T-helper 2 cell (primary cell): ENCODE data around the gene ARHGAP6.
A peak's percentile ranks its signal among the peaks of the same experiment; 100 is the strongest.

Experiments
- DNase-seq, 5 experiments: peaks; one replicate each; pipeline versions ENCODE4 v3.0.0 to v3.0.0-alpha.2; 2012 to 2022

ARHGAP6 gene

DNA sequence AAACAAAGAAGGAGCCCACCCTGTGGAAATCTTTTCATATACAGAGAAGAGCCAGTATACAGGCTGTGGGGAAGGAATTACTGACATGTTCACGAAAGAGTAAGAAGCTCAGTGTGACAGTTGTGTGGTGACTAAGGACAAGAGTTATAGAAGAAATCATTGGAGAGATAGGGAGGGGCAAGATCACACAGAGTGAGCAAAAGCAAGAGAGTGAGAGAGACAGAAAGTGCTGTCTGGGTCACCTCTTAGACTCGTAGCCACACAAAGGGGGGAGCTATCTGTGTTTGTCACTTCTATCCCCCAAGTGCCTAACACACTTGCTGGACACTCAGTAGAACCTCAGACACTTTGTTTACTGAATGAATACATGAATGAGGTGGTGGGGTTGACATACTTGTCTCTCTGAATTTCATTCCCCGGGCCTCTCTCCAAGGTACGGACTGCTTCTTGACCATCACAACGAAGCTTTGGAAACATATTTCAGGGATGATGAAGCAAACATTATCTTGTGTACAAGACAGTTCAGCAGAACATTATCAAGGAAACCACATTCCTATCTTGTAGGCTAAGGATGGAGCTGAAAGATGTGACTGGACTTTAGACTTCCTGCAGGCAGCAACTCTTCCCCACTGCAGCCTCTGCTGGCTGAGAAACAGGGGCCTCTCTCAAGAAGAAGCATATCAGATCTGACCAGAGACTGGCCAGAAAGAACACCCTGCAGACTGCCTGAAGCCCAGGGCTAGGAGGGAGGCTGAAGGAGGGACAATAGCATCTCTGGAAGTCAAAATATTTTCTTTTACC is 204.3 kb downstream of the ARHGAP6 start:
- peak in 1 of 5 experiments; percentile 39 for DNase-seq

DNA sequence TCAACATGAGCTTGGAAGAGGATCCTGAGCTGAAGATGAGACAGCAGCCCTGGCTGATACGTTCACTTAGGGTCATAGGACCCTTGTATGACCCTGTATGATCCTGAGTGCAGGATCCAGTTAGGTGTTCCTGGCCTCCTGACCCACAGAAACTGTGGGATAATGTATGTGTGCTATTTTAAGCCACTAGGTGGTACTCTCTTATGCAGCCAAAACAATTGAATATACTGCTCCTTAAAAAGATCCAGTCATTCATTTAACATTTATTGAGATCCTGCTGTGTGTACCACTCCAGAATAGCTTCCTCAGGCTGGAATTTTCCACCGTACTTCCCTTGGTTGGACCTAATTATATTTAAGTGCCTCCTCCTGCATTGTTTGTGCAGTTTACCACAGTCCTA is 205.4 kb downstream of the ARHGAP6 start:
- no peak for DNase-seq

DNA sequence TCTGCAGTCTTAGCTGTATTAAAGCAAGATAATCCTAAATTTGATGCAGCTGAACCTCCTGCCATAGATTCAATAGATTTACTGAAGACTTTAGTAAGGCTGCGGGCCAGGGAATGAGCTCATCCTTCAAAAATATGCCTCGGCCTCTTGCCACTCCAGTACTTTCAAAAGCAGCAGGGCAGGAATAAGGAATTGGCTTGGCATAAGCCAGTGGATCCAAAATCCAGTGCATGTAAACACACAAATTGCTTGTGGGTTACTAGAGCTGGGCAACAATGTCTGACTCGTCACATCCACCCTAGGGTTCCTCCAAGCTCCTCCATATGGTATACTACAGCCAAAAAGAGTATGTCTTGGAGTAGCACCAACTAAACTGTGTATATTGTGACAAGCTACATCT is 207.6 kb downstream of the ARHGAP6 start:
- DNase-seq: no peak

DNA sequence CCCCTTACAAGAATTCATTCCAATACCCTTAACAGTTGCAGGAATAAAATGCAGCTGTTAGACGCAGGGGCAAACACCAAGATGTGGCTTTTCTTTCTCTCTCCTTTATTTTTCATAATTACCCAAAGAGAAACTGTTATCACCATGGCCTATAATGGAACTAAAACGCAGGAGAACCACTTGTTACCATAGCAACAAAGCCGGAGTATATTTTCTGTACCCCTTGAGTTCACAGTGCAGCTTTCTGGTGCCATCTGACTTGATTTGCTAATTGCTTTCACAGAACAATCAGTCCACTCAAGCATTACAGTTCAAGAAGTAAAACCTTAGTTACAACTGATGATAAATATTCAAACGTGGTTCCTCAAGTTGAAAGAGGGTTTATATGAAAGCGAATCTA is 214.6 kb downstream of the ARHGAP6 start:
- DNase-seq: no peak

DNA sequence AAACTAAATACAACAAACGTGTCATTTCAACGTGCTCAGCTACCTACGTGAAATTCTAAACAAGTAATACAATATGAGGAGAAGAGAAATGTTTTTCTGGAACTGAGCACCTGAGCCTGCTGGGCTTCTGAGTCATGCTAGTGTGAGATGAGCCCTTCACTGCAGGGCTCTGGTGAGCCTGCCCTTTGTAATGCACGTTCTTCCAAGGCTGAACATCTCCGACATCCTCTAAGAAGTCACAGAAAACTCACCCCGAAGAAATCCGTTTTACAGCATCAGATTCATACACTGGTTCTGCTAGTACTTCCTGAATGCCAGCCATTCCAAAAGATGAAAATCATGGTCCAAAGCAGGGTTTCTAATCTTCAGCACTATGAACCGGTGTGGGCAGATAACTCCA is 215.4 kb downstream of the ARHGAP6 start:
- no peak for DNase-seq

DNA sequence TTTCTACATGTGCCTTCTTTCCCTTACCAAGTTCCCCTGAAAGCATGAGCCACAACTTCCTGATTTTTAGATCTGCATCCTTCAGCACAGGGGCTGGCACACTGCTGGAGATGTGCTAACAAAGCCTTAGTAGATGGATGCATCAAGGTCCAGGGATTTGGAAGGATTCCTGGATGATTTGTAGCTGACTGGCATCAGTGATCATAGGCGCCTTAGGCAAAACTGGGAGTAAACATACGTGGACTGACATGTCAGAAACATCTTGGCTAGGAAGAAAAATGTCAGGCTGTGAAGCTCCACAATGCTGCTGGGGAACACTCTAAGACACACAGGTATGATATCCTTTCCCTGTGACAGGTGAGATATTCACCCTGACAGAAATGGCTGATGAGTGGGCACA is 216.1 kb downstream of the ARHGAP6 start:
- DNase-seq: no peak

DNA sequence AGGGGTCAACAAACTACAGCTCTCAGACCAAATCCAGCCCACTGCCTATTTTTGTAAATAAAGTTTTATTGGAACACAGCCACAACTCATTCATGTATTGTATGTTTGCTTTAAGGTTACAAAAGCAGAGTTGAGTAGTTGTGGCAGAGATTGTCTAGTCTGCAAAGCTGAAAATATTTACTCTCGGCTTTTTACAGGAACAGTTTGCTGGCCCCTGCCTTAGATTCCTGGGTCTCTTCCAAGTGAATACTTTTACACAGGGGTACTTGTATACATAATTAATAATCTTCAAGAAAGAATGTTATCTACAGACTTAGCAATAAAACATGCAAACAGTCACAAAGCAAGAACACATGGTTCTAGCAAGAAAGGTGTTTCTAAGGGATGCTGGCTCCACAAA is 218.3 kb downstream of the ARHGAP6 start:
- no peak for DNase-seq

DNA sequence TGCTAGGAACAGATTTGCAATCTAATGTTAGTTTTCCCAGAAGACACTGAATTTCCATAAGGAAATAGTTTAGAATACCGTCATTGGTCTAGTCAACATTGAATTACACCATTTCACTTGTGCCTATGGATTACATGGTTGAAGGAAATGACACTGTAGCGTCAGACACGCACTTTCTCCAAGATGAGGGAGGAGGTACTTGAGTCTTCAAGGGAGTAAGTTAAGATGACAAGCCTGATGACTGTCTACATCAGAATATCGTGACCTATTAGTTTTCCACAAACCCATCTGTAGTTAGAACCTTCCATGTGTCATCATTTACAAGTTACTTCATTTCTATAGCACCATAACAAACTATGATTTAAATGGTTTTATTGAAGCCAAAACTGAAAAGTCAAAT is 218.8 kb downstream of the ARHGAP6 start:
- no peak for DNase-seq

DNA sequence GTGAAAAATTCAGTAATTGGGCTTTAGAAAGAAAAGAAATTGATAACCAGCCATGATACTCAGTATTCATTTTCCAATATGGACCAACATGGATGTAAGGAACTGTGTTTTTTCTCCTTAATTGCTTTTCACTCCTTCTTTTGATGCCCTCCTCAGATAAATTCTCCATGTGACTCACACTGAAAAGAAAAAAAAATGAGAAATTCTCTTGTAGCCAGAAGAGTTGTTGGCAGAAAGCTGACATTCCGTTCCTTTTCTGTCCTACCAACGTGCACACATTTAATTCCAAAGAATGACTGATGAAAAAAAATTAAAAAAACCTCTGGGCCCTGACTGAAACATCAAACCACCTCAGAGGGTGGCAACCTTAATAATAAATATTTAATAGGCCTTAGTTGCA is 219.4 kb downstream of the ARHGAP6 start:
- no peak for DNase-seq

DNA sequence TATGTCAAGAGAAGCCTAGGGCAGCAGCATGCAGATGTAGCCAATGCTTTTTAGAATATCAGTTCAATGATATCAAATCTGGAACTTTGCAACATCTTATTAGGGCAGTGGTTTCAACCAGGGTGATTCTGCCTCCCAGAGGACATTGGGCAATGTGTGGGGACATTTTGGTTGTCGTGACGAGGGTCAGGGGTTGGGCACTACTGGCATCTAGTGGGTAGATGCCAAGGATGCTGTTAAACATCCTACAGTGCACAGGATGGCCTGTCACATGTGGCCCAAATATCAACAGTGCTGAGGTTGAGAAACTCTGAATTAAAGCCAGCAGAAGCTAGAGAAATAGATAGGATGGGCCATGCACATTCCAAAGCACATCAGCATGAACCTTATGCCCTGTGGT is 220.2 kb downstream of the ARHGAP6 start:
- DNase-seq: no peak

DNA sequence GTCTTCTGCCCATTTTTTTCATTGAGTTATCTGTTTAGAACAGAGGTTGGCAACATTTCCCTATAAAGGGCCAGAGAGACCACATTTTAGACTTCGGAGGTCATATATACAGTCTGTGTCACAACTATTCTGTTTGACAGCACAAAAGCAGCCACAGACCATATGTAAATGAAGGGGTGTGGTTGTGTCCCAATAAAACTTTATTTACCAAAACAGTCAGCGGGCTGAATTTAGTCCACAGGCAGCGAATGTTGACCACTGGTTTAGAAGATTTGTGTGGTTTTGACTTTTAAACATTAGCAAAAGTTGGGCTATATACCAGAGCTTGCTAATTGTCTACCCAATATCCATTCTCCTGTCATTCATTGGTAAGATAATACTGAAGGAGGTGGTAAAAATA is 221.7 kb downstream of the ARHGAP6 start:
- no peak for DNase-seq

DNA sequence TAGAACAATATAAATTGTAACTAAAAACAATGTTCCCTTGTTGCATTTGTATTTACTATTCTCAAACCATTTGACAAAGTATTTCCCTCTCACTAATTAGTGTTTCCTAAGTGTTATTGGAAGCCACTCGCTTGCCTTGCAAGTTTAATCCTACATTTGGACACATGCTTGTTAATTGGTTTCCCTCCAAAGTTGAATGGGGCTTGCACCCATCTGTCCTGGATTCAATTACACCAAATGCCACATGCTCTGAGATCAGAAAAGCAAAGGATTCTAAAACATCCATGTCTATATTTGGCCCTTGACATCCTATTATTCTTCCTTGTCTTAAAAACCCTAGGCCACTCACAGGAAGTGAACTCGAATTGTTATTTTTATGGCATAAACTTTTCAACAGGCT is 225.9 kb downstream of the ARHGAP6 start:
- no peak for DNase-seq

DNA sequence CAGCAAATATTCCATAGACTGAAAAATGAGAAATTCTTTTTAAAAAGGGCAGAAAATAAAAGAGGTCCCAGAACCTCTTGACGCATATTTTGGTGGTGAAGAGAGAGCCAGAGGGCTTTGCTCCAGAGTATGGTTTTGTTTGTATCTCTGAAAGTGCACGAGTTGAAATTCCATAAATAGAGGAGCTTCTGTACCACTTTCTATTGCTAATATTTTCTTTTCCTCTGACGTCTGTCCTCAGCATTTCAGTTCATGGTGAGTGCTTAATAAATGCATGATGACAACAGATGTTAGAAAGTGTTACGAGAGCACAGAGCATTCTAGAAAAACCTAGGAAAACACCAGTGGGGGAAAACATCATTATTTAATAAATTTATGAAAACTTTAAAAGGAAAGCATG is 227.0 kb downstream of the ARHGAP6 start:
- no peak for DNase-seq

DNA sequence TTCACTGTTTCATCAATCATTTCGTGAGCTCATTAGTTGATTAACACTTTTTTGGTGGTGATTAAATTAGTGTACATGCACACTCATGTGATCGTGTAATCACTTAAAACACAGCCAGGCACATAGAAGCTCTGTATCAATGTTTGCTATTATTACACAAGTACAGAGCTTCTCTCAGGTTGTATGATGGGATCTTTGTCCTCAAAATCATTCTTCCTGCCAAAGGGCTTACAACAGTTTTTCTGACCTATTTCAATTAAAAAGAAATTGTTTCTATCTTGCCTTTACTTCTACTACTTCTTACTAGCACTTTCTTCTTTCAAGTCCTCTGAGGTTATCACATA is 227.4 kb downstream of the ARHGAP6 start:
- no peak for DNase-seq

DNA sequence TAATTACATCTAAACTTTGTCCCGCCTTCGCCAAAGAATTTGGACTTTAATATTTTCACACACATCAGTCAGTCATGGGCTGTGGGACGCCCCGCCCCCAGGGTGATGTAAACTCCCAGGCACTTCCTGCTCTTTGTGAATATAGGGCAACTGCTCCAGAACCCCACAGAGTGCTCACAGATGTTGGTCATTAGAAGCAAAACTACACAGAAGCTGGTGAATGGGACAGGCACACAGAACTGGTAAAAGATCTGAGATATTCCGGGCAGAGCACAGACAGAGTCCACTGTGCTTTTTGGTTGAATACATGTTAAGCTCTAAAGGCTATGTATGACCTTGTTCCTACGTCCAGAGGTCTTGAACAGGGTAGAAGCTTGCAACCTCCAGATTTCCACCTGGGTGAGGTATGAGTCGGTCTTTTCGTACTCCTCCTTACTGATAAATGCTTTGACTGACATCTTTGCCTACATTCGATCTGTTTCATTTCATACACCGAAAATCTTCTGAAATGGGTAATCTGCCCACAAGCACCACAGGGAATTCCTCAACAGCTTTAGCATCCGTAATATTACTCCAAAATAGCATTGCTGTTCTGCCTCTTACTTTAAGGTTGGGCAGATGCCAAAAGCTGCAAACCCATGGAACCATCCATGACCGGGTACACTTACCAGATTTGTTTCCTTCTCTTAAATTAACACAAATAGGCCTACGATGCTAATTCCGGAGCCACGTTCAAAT is 227.9 kb downstream of the ARHGAP6 start:
- no peak for DNase-seq

DNA sequence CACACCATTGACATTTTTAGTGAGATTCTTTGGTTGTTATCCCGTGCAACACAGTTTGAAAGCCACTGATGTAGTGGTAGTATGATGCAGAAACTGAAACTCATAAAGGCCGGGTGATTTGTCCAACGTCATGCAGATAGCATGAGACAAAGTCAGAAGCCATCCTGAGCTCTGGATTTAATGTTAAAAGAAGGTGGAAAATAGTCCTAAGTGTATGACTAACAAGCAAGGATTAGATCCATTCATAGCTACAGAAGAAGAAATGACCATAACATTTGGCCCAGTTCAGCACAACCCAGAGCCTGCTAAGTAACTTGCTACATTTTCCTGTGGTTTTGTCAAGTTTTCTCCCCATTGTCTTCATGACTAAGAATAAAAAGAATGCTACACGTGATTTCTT is 230.2 kb downstream of the ARHGAP6 start:
- no peak for DNase-seq

DNA sequence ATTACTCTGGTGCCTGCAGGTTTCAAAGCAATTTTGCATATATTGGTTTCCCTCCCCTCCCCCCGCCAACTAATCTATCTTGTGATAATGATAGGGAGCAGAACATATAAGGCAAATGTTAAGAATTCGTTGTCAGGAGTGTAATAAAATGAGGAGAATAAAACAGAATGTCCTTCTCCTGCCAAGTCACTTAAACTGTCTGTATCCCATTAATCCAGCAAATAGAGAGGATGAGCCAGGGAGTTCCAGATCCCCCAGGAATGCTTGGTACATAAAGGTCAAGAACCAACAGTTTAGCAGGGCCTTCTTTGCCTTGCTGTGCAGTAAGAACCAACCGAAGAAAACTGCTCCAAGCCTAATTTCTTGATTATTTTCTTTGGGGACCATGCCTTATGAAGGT is 231.1 kb downstream of the ARHGAP6 start:
- DNase-seq: no peak

DNA sequence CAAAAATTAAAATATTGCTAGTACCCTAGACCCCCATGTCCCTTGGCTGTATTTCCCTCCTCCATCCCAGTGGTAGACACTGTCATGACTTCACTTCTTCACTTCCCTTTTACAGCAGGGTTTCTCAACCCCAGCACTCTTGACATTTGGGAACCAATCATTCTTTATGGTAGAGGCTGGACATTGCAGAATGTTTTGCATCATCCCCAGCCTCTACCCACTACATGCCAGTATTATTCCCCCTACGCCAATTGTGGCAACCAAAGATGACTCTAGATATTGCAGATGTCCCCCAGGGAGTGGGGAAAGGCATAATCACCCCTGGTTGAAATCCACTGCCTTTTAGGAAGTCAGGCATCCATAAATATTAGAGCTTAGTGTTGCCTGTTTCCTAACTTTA is 233.9 kb downstream of the ARHGAP6 start:
- no peak for DNase-seq

DNA sequence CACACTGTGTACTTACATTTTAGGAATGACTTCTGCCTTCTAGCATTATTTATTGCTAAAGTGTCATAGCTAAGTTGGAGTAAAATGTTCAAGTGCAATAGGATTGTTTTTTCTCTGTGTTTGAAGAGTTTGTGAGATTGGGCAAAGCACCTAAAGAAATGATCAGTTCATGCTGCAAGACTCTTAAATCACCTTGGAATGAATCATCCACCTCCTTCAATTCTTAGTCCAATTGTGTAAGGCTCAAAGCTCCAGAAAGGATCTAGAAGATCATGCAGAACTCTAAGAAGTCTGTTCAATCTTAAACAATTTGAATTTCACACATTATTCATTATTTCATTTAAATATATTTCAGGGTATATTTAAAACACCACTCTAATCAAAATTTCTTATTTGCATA is 235.4 kb downstream of the ARHGAP6 start:
- DNase-seq: no peak

DNA sequence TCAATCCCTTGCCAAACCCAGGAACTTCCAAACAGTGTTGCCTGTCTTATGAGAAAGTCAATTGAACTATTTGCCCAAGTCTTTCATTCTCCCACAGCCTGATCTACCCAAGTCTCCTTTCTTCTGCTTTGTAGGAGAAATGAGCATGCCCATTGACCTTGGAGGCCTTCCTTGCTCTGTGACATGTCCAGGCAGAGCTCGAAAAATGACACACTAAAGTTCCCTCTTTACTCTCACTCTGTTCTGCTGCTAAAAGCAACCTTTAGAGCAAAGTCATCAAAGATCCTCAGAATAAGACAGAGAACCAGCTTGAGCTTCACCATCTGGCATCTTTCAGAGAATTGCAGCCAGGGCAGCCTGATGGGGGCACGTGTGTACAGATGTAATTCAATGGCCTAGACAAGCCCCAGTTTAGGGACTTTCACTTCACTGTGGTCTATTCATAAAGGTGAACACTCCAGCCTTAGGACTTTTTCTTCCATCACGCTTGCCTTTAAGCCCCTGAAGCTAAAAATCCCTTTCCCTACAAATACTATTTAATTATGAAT is 236.1 kb downstream of the ARHGAP6 start:
- DNase-seq: no peak

DNA sequence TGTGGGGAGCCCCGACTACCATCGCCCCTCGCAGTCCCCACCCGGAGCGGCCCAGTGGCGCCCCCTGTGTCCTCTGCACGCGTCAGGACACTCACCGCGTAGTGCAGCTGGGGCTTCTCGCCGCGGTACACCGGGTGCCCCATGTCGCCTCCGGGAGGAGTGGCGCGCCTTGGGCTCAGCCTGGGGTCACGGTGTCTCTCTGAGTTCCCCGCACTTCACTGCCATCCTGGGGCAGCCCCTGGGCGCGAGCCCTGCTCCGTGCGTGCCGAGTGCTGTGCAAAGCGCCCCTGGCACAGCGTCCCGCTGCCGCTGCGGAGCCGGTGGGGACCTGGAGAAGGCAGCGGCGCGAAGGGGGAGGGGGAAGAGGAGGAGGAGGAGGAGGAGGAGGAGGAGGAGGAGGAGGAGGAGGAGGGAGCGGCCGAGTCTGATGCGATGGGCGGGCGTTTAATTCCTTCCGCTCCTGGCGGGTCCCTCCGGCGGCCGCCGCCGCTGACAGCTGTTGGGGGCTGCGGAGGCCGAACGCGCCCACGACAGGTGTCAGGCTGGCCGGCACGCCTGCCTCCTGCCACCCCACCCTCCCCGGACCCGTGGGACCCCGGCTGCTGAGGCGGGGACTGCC is 238.2 kb downstream of the ARHGAP6 start:
- DNase-seq: peak in 1 of 5 experiments; percentile 0

DNA sequence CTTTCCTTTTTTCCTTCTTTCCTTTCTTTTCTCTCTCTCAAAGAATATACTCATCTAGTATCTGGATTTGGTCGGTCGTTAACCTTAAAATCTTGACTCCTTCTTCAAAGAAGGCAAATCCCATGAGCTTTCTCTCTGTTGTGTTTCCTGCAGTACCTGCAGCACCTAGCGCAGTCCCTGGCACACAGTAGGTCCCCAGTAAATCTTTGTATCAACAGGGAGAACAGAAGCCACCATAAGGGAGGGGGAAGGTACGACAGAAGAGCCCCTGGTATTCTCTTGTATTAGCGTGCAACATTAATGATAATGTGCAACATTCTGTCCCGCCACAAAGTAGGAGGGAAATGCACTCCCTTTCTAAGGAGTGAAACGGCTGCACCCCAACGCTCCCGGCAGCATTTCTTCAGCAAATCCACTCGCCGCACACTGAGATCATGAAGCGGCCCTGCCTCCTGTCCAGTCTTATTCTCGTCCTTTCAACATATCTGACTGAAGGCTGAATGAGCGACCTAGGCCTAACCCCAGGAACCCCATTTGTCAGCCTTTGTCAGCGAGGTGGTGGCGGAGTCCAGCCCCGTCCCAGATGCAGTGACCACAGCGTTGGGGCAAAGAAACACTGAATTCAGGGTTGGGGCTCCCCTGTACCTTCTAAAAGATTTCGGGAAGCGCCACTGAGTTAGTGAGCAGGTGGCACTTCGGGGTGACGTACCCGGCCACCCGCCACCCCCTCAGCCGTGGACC is 238.8 kb downstream of the ARHGAP6 start:
- DNase-seq: no peak
